H1 (cell line): ENCODE data around the gene CCDC136. TPM values are rescaled to one million over a fixed set of nuclear protein-coding genes. Genes with fewer than 3 reads are reported as not detected.

ENCODE experiments used
- CTCF ChIA-PET: fragments of 300-600 bp; sonication (Branson Sonifier 250); formaldehyde crosslinking; loops from one replicate; lab custom pipeline; 2021; ENCODE audit not compliant: partially characterized antibody; lab: Charles Lee
- POLR2A ChIA-PET: fragments of 300-600 bp; sonication (Branson Sonifier 250); formaldehyde crosslinking; loops from one replicate; lab custom pipeline; 2021; ENCODE audit warnings: inconsistent platforms; ENCODE audit not compliant: partially characterized antibody; lab: Charles Lee
- DNase-seq, 2 experiments: peaks; one replicate each; pipeline versions ENCODE4 v3.0.0 to v3.0.0-alpha.2; 2010 to 2022; ENCODE audit warnings: low spot score in 2 of 2, low read depth in 1 of 2, mixed read lengths in 1 of 2
- FAIRE-seq: peaks from 2 replicates; lab custom pipeline; 2011; peaks lifted over from hg19 to GRCh38; lab: Jason Lieb, UNC
- H2AFZ ChIP-seq: 2 replicates; pipeline ENCODE4 v1.8.1; 2012; ENCODE audit warnings: low read length, inconsistent platforms
- H2AK5ac ChIP-seq: 2 replicates; pipeline ENCODE4 v1.6.1; 2013; ENCODE audit warnings: low read depth, low read length
- H2BK120ac ChIP-seq: replicated peaks from 2 replicates; pipeline ENCODE3; 2013; ENCODE audit warnings: low read depth, low read length, inconsistent platforms
- H2BK12ac ChIP-seq: 2 replicates; pipeline ENCODE4 v1.6.1; 2013; ENCODE audit warnings: low read depth, low read length
- H2BK15ac ChIP-seq: 2 replicates; pipeline ENCODE4 v1.6.1; 2013; ENCODE audit warnings: low read length
- H2BK20ac ChIP-seq: 2 replicates; pipeline ENCODE4 v1.6.1; 2013; ENCODE audit warnings: low read length
- H2BK5ac ChIP-seq: 2 replicates; pipeline ENCODE4 v1.6.1; 2013; ENCODE audit warnings: low read depth, low read length
- H3K14ac ChIP-seq: 2 replicates; pipeline ENCODE4 v1.6.1; 2013; ENCODE audit warnings: inconsistent platforms; ENCODE audit not compliant: insufficient read length
- H3K18ac ChIP-seq: 2 replicates; pipeline ENCODE4 v1.6.1; 2013; ENCODE audit warnings: low read length; ENCODE audit errors: extremely low read depth
- H3K23ac ChIP-seq: 2 replicates; pipeline ENCODE4 v1.6.1; 2013; ENCODE audit warnings: inconsistent platforms; ENCODE audit not compliant: insufficient read length
- H3K23me2 ChIP-seq: 2 replicates; pipeline ENCODE4 v1.6.1; 2013; ENCODE audit warnings: low read depth, low read length
- H3K27ac ChIP-seq: 2 replicates; pipeline ENCODE4 v1.6.1; 2011; ENCODE audit warnings: low read depth, low read length, inconsistent platforms
- H3K27me3 ChIP-seq, 4 experiments: replicated peaks in 1 of 4; 1 replicate in 1 of 4; 2 replicates in 3 of 4; pipeline versions ENCODE4 v1.6.1 to v1.8.1; 2011 to 2013; ENCODE audit warnings: low read length in 3 of 4, mild to moderate bottlenecking in 3 of 4, inconsistent platforms in 2 of 4, mixed read lengths in 2 of 4, moderate library complexity in 1 of 4; ENCODE audit not compliant: control insufficient read depth in 3 of 4, insufficient read depth in 3 of 4; ENCODE audit errors: extremely low read depth in 1 of 4
- H3K36me3 ChIP-seq, 4 experiments: 2 replicates each; pipeline versions ENCODE4 v1.6.1 to v1.8.1; 2011 to 2013; ENCODE audit warnings: mild to moderate bottlenecking in 4 of 4, low read length in 3 of 4, moderate library complexity in 2 of 4, control low read depth in 1 of 4, inconsistent platforms in 1 of 4; ENCODE audit not compliant: insufficient read depth in 4 of 4, control insufficient read depth in 2 of 4
- H3K4ac ChIP-seq: replicated peaks from 2 replicates; pipeline ENCODE3; 2013; ENCODE audit warnings: low read length, low read depth, mixed read lengths, inconsistent platforms; ENCODE audit not compliant: insufficient read length
- H3K4me1 ChIP-seq, 4 experiments: replicated peaks in 1 of 4; 1 replicate in 1 of 4; 2 replicates in 3 of 4; pipeline versions ENCODE4 v1.6.1 to v1.8.1; 2011 to 2013; ENCODE audit warnings: low read length in 3 of 4, inconsistent platforms in 2 of 4, mixed read lengths in 1 of 4; ENCODE audit not compliant: insufficient read depth in 4 of 4, control insufficient read depth in 3 of 4
- H3K4me2 ChIP-seq, 2 experiments: 2 replicates each; pipeline versions ENCODE4 v1.6.1 to v1.8.1; 2011 to 2013; ENCODE audit warnings: low read depth in 2 of 2, low read length in 2 of 2, control low read depth in 1 of 2, inconsistent platforms in 1 of 2, mild to moderate bottlenecking in 1 of 2; ENCODE audit not compliant: insufficient read depth in 1 of 2
- H3K4me3 ChIP-seq, 4 experiments: fragments of 200-600, 300-600 bp in 1 of 4; sonication (generic), shearing (Covaris generic), sonication (Bioruptor Twin) in 1 of 4; 2 replicates each; pipeline versions ENCODE4 v1.5.1 to v1.8.1; 2011 to 2016; ENCODE audit warnings: low read length in 4 of 4, low read depth in 3 of 4, control low read depth in 2 of 4, inconsistent platforms in 2 of 4, mild to moderate bottlenecking in 2 of 4, mixed read lengths in 1 of 4, moderate library complexity in 1 of 4; ENCODE audit not compliant: insufficient read depth in 2 of 4; ENCODE audit errors: extremely low read depth in 1 of 4
- H3K56ac ChIP-seq: replicated peaks from 2 replicates; pipeline ENCODE3; 2013; ENCODE audit warnings: low read depth, mild to moderate bottlenecking, mixed read lengths, low read length, inconsistent platforms; ENCODE audit not compliant: insufficient read length
- H3K79me1 ChIP-seq: 2 replicates; pipeline ENCODE4 v1.6.1; 2013; ENCODE audit warnings: low read depth, low read length, control low read depth
- H3K79me2 ChIP-seq, 2 experiments: 2 replicates each; pipeline versions ENCODE4 v1.6.1 to v1.8.1; 2012 to 2013; ENCODE audit warnings: low read length in 2 of 2, mild to moderate bottlenecking in 2 of 2, inconsistent platforms in 1 of 2; ENCODE audit not compliant: insufficient read depth in 2 of 2, control insufficient read depth in 1 of 2
- H3K9ac ChIP-seq, 4 experiments: replicated peaks in 1 of 4; 1 replicate in 1 of 4; 2 replicates in 3 of 4; pipeline versions ENCODE4 v1.6.1 to v1.8.1; 2011 to 2013; ENCODE audit warnings: low read depth in 3 of 4, low read length in 3 of 4, control low read depth in 2 of 4, mild to moderate bottlenecking in 2 of 4, moderate library complexity in 2 of 4, inconsistent platforms in 1 of 4; ENCODE audit errors: extremely low read depth in 1 of 4
- H3K9me3 ChIP-seq, 2 experiments: 2 replicates each; pipeline versions ENCODE4 v1.6.1 to v1.8.1; 2012 to 2013; ENCODE audit warnings: mild to moderate bottlenecking in 2 of 2, moderate library complexity in 2 of 2, control low read depth in 1 of 2, inconsistent platforms in 1 of 2, low read depth in 1 of 2, low read length in 1 of 2, mixed read lengths in 1 of 2; ENCODE audit not compliant: insufficient read depth in 2 of 2
- H4K20me1 ChIP-seq, 2 experiments: replicated peaks in 1 of 2; 2 replicates each; pipeline versions ENCODE3 to v1.8.1; 2011 to 2013; ENCODE audit warnings: inconsistent platforms in 2 of 2, low read length in 2 of 2, mild to moderate bottlenecking in 1 of 2; ENCODE audit not compliant: insufficient read depth in 2 of 2, control insufficient read depth in 1 of 2
- H4K5ac ChIP-seq: 2 replicates; pipeline ENCODE4 v1.6.1; 2013; ENCODE audit warnings: low read length, low read depth, mixed read lengths, inconsistent platforms; ENCODE audit not compliant: insufficient read length
- H4K8ac ChIP-seq: 2 replicates; pipeline ENCODE4 v1.8.0; 2013; ENCODE audit warnings: mild to moderate bottlenecking, moderate library complexity, low read length, inconsistent platforms; ENCODE audit not compliant: insufficient read depth; ENCODE audit errors: extremely low read depth
- H4K91ac ChIP-seq: replicated peaks from 2 replicates; pipeline ENCODE3; 2013; ENCODE audit warnings: low read length, mixed read lengths, inconsistent platforms; ENCODE audit not compliant: insufficient read length
- ASH2L ChIP-seq: fragments of 200-600, 300-600 bp; sonication (generic); IDR thresholded peaks from one replicate; pipeline ENCODE4 v1.7.1; 2017; ENCODE audit warnings: low read length
- BCL11A ChIP-seq, 2 experiments: IDR thresholded peaks; one replicate each; pipeline ENCODE4 v1.6.1; 2011; ENCODE audit warnings: low read depth in 2 of 2, low read length in 2 of 2, mild to moderate bottlenecking in 2 of 2
- CEBPB ChIP-seq: IDR thresholded peaks from 2 replicates; pipeline ENCODE4 v1.6.1; 2012; ENCODE audit warnings: low read depth, low read length
- KDM1A ChIP-seq: fragments of 200-600, 300-600 bp; sonication (generic); IDR thresholded peaks from 2 replicates; pipeline ENCODE4 v1.7.1; 2016; ENCODE audit warnings: mild to moderate bottlenecking, low read length, borderline replicate concordance
- KDM4A ChIP-seq: IDR thresholded peaks from one replicate; pipeline ENCODE4 v1.7.1; 2012; ENCODE audit warnings: low read depth, mild to moderate bottlenecking, moderate library complexity, low read length, inconsistent platforms; ENCODE audit not compliant: severe bottlenecking
- RNF2 ChIP-seq: fragments of 200-900, 300-1000 bp; sonication (generic); IDR thresholded peaks from 2 replicates; pipeline ENCODE4 v1.7.1; 2016; ENCODE audit warnings: borderline replicate concordance, low read depth, mild to moderate bottlenecking, antibody characterized with exemption, low read length; ENCODE audit not compliant: poor library complexity, severe bottlenecking; ENCODE audit errors: missing control alignments
- RXRA ChIP-seq: IDR thresholded peaks from 2 replicates; pipeline ENCODE4 v1.6.1; 2011; ENCODE audit warnings: low read depth, mild to moderate bottlenecking, low read length, moderate library complexity; ENCODE audit not compliant: insufficient read depth
- WGBS, 2 experiments: shearing (Covaris generic) in 1 of 2; methylation state at CpG; one replicate each; pipeline versions ENCODE4 v1.1.6 to v1.1.7; 2013 to 2015; ENCODE audit warnings: low lambda C conversion rate in 2 of 2, mixed read lengths in 2 of 2, inconsistent platforms in 1 of 2, low coverage in 1 of 2, missing lambda C conversion rate in 1 of 2; ENCODE audit not compliant: insufficient replicate concordance in 2 of 2, insufficient coverage in 1 of 2, insufficient read length in 1 of 2; ENCODE audit errors: extremely low coverage in 1 of 2, missing lambda C conversion rate in 1 of 2; 5-methylcytosine and 5-hydroxymethylcytosine counted together
- polyA plus RNA-seq, 7 experiments: library from polyadenylated mRNA; depleted of rRNA in 3 of 7; stranded (reverse) in 5 of 7; unstranded in 2 of 7; fragments of >200 nt in 5 of 7; fragments of 200-250 nt in 2 of 7; gene quantifications; 1 replicate in 5 of 7; 2 replicates in 1 of 7; 4 replicates in 1 of 7; pipeline versions ENCODE4 v1.2.1 to v1.2.3, GENCODE V29; 2011 to 2013; ENCODE audit warnings: missing spikeins in 2 of 7, mixed read lengths in 2 of 7
- total RNA-seq: library from RNA; stranded (reverse); fragmentation: NEBNext Ultra II Directional; extraction: Animal tissue kit (Norgen Biotek cat#: 25700); gene quantifications from 2 replicates; pipeline ENCODE4 v1.2.1, GENCODE V29; 2021

The CCDC136 gene
- total and polyA plus RNA-seq, 2 of the 8 experiments (the other 6 are each of a cell fraction or from before 2014, with no cell fraction given), result 35.6 to 47.7 TPM

DNA sequence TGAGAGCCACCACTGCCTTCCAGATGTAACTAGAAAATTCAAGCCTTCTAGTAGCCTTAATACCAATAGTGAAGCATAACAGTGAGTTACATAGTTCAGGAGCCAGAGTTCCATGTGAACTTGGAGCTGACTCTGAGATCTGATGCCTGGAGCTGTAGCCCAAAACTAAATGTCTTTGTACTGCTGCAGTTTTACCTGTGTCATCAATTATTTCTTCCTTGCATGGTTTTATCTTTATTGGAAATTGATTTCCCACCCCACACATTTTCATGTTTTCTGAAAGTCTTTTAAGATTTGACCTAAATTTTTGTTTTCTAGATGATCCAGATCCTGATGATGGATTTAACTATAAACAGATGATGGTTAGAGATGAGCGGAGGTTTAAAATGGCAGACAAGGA, 33.2 kb upstream of the CCDC136 start:
- H4K91ac ChIP-seq, result no peak overlapping the region
- H3K4me1 ChIP-seq, result no peaks in the 10 kb centered on the region
- H3K27ac ChIP-seq, result no peak overlapping the region
- no peak overlapping the region for H2BK120ac ChIP-seq
- H2AK5ac ChIP-seq, result no peak overlapping the region
- no peak overlapping the region for H4K8ac ChIP-seq
- H3K27me3 ChIP-seq, result no peaks in the 10 kb centered on the region
- TF ChIP-seq CEBPB (no peak), RXRA (no peak), RNF2 (no peak), ASH2L (no peak), KDM1A (no peak), BCL11A (IDR thresholded peaks at IDR 0.05; ENCODE audit: low read depth in 2 of 2, low read length in 2 of 2) (no peak), KDM4A (no peak)
- no peak overlapping the region for H2BK15ac ChIP-seq
- no peak overlapping the region for H4K5ac ChIP-seq
- H3K4me2 ChIP-seq, result no peak overlapping the region
- DNase-seq (no peak), FAIRE-seq (no peak)
- no peak overlapping the region for H3K23ac ChIP-seq
- H3K14ac ChIP-seq, result no peak overlapping the region
- H4K20me1 ChIP-seq, result peaks cover 0 to 14% of the 10 kb centered on the region in 2 experiments
- H3K23me2 ChIP-seq, result no peaks in the 10 kb centered on the region
- no peaks in the 10 kb centered on the region for H3K9me3 ChIP-seq
- WGBS, 2 experiments, result 90% methylated on average over 1 of the region's 1 CpG; no CpG with 5 or more reads in 1 of the 2 experiments
- peaks cover 0 to 15% of the 10 kb centered on the region in 2 experiments; a peak in 2 of 4 replicates for H3K79me2 ChIP-seq
- H2AFZ ChIP-seq, result no peak overlapping the region
- H3K18ac ChIP-seq, result no peak overlapping the region
- no peak overlapping the region for H2BK12ac ChIP-seq
- no peak overlapping the region for H2BK20ac ChIP-seq
- H3K4me3 ChIP-seq, result no peak overlapping the region
- POLR2A ChIA-PET, result interaction anchor here (0.9 to 1.0 kb wide), 2 partner anchors 18 to 53 kb away, joined by 3 to 4 read pairs; no protein-coding TSS in a partner anchor
- H3K4ac ChIP-seq, result no peak overlapping the region
- H3K79me1 ChIP-seq, result peaks cover 7% of the 10 kb centered on the region; the same call in 1 of the 2 replicates
- CTCF ChIA-PET, result interaction anchor here (0.9 to 1.0 kb wide), 3 partner anchors 25 to 378 kb away, joined by 3 to 4 read pairs (median 3); no protein-coding TSS in a partner anchor
- peaks cover 19 to 95% (median 51%) of the 10 kb centered on the region in 4 experiments for H3K36me3 ChIP-seq
- H3K9ac ChIP-seq, result no peak overlapping the region
- no peak overlapping the region for H2BK5ac ChIP-seq
- H3K56ac ChIP-seq, result no peak overlapping the region
